Loucy (cell line): ENCODE measurements around the gene PPARA.

ENCODE experiments used
- CTCF ChIP-seq: fragments of 200-600 bp; sonication (generic); conservative IDR thresholded peaks from 2 replicates; pipeline ENCODE4 v1.5.1; 2014; ENCODE audit warnings: mild to moderate bottlenecking, antibody characterized with exemption, low read length
- EZH2phosphoT487 ChIP-seq: fragments of 200-600 bp; IDR thresholded peaks from 2 replicates; pipeline ENCODE4 v1.6.1; 2018; ENCODE audit warnings: antibody characterized with exemption, mild to moderate bottlenecking, moderate library complexity, borderline replicate concordance

- TF ChIP-seq CTCF, result no peak
- no peak for TF ChIP-seq EZH2phosphoT487
These were observed 37.0 kb upstream of the PPARA start for GRCh38 chr22:46113110-46113909.
